Stimulated activated CD8-positive, alpha-beta memory T cell treated with anti-CD3 and anti-CD28 coated beads, Interleukin-12 subunit alpha, Interleukin-12 subunit beta, amount 100 ng/mL, for 24 hours (primary cell): ENCODE results near the gene CCL14.

Source experiments
- DNase-seq: peaks from one replicate; pipeline ENCODE4 v3.0.0-alpha.2; 2020; ENCODE audit errors: extremely low read depth

CCL14 gene

DNA sequence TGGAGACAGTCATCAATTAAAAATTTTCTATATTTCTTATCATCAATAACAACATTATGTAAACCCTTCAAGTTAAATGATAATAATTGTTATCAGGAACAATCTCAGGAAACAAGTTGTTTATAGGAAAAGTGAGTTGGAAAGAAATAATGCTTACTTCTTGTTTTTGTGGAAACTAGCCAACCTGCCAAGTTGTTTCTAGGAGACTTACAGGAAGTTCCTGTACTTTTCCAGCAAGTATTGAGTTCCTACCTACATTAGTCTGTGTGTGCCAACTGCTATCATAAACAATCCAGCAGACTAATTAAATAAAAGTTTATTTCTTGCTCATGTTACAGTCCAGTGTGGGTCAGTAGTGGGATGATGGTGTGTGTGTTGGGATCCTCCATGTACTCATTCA is 1.6 kb upstream of the CCL14 start:
- DNase-seq, result no peak

DNA sequence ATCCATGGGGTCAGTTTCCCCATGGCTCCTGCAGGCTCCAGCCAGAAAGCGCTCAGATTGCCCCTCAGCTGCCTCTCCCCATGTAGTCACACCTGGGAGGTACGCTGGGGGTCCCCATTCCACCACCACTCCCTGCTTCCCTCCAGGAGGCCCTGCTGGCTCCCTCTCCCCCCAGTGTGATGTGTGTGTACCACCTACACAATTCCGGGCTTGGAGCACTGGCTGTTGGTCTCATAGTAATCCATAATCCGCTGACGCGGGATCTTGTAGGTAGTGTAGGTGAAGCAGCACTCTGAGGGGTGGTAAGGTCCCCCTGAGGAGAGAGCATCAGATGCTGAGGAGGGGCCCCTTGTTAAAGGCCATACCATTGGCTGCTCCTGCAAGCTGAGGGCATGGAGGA is 2.4 kb downstream of the CCL14 start:
- DNase-seq, result no peak

DNA sequence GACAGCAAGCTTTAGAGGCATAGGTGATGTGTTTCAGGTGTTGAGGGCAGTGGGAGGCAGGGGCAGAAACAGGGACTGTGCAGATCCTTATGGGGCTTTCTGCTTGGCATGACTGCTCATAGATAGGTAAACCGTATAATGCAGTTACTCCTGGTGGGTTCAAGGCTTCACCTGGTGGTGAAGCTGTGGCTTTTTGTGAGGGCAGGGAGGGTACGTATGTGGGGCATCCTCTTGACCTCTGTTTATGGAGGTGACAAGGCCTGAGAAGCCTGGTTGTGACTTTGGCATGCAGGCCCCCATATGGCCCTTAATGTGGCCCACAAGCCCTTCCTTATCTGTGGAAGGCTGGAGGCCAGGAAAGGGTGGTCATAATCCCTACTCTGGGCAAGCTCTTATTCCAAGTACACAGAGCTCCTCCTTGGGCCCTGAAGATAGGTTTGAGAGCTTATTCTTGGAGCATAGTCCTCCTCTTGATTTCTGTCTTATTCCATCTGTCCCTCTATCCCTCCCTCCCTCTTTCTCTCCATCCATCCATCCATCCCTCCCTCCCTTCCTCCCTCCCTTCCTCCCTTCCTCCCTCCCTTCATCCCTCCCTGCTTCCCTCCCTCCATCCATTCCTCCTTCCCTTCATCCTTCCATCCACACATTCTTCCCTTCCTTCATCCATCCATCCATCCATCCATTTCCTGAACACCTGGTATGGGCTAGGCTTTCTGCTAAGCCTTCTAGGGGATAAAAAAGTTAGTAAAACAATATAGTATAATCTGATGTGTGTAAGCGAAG is 3.9 kb downstream of the CCL14 start:
- no peak for DNase-seq

DNA sequence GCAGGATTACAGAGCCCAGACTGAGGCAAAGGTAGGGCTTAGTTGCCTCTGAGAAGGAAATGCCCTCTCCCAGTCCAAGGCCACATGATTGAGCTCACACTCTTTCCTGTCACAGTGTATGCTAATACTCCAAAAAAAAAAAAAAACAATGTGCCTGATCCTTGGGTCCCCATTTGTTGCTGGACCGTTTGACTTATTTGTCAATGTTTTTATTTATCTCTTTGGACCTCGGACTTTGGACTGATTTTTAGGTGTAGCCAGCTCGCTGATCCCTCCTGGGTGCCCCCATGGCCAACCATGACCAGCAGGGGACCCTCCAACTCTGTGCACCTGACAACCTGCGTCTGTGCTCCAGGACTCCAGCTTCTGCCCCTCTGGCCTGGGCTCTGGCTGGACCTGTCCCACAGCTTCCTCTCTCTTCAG is 4.6 kb downstream of the CCL14 start:
- no peak for DNase-seq

DNA sequence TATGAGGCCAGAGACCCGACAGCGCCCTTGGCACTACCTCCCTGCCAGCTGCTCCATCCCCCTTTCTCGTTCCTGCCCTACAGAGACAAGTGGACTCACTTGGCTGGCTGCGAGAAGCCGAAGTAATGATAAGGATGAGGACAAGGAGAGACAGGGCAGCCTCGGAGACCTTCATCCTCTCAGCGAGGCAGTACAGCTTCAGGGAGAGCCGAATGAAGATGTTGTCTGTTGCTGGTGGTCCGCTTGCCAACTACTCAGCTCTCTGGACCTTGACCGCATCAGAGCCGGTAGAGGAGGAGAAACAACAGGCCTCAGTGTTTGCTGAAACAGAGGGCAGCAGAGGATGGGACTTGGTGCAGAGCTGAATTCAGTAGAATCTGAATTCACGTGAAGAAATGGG is 5.3 kb downstream of the CCL14 start, which contains the start of gene CCL16:
CCL16 (minus strand) TSS at position 252 of the 400 bp plus-strand sequence; CDS start at position 175, 77 bp downstream.
- DNase-seq, result no peak

DNA sequence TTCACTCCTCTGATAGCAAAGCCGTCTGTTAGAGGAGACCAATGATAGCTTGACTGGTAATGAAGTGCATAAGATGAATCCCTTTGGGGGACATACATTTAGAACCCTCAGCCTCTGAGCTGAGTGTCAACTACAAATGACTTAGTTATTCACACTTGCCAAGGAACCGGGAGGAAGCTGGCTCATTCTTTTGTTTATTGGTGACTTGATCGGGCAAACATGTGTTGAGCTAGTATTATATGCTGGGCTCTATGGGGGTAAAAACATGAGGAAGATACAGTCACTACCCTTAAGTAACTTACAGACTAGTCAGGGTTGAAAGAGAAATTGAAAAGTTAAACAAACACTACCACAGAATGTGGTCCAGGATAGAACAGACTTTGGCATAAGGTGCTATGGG is 8.2 kb downstream of the CCL14 start:
- no peak for DNase-seq

DNA sequence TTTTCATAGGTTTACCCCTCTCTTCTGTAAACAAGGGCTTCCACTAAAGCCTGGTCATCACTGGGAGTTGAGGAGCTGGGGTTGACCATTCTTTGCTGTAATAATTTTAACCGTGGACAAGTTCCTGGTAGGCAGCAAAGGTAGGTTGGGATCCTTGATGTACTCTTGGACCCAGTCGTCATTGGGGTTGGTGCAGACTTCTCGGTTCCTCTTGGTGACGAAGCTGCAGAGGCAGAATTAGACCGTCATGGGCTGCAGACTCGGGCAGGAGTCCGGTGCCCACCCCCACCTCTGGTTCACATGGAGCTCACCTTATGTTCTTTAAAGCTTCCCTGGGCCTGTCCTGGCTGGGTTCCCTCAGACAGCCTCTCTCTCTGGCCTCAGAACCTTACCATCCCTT is 9.0 kb downstream of the CCL14 start:
- DNase-seq, result no peak

DNA sequence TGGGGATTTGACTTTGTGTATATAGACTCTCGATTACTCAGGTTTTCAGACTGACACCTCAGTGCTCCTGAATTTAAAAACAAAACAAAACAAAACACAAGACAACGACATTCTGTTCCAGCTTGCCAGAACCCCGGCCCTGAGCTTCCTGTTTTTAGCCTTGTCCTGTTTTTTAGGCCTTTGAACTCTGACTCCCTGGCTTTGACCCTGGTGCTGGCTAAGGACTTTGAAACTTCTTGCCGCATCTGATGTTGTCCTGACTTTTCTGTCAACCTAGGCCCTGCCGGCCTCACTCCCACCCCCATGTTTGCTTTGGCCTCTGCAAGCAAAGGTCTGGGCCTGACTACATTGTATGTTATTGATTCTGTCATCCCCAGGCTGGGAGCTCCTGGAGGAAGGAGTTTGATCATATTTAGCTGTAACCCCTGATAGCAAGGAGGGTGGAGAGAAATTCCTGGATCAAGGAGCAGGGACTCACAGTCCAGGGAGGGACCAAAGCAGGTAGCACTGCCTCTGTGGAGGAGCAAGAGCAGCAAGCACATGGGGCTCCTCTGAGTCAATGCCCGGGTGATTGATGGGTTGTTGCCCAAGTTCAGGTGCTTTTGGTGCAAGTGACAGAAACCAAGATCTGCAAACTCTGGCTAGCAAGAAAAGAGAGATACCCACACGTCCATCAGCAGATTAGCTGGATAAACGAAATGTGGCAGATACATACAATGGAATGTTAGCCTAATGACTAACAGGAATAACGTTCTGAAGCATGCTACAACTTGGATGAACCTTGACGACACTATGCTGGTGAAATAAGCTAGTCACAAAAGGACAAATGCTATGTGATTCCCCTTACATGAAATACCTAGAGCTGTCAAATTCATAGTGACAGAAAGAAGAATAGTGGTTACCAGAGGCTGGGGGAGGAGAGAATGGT is 12.9 kb downstream of the CCL14 start:
- no peak for DNase-seq

DNA sequence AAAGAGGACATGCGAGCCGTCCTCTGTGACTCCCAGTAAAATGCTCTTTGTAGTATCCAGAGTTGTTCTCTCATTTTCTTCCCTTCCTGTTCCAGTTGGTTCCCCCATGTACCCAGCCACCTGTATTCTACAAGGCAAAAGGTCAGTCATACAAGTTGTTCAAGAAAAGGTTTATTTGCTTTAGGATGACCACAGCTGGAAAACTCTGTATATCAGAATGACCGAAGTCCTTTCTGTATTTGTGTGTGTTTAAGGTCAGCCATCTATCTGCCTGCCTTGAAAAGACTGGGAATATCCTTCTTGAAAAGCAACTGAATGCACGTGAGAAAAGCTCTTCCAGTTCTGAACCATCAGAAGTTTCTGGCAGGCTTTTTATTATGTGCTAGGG is 13.6 kb downstream of the CCL14 start:
- no peak for DNase-seq

DNA sequence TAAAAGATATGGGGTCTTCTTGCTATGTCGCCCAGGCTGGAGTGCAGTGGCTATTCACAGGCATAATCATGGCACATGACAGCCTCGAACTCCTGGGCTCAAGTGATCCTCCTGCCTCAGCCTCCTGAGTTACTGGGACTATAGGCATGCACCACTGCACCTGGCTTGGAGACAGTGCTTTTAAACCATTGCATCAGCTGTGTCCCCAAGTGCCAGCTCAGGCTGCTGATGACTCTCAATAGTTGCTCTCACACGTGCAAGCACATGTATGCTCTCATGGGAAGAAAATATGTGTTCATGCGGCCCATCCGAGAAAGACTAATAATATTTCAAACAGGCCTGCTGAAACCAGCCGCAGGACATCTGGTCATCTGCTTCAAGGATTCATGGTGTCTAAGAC is 14.0 kb downstream of the CCL14 start:
- no peak for DNase-seq

DNA sequence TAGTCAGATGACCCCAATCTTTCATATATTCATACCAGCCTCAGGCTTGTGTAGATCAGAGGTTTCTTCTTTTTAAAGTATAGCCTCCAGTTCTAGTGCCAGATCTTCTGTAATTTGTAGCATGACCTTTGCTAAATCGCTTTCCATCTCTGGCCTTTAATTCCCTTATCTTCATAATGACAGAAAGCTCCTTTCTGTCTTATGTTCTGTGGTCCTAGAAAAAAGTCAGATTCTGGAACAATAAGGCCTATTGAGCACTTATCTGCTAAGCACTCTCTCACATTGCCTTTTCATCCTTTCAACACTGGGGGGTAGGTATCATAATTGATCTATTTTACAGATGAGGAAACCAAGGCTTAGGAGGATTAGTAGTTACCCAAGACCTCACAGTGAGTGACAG is 14.5 kb downstream of the CCL14 start:
- no peak for DNase-seq

DNA sequence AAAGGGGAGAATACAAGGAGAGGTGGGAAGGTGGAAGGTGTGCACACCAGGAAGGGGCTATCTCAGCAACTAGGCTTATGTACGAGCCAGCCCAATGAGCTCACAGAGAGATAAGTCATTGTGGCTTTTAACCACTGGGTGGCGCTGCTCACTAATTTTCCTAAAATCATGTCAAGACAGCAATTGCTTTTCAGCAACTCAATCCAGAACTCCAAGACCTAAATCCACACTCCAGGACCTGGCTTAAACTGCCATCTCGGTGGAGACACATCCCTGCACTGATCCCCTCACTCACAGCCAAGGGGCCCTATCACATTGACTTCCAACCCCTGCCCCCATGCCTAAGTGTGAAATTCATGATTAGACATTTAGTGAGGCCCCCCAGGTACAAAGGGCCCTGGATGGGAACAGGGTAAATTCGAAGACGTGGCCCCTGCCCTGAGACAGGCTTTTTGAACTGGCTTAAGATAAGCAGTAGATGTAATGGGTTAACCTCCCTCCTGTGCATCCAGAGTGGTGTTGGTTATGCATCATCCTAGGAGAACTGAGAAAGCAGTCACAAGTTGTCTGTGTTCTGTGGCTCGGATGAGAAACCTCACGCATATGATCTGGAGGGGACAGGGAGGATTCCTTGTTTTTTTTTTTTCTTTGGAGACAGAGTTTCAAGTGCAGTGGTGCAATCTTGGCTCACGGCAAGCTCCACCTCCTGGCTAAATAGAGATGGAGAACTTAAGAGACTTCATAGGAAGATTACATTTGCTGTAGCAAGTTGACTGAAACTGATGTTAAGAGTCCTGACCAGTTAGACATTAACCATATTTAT is 16.8 kb downstream of the CCL14 start:
- DNase-seq, result peak; percentile 34

DNA sequence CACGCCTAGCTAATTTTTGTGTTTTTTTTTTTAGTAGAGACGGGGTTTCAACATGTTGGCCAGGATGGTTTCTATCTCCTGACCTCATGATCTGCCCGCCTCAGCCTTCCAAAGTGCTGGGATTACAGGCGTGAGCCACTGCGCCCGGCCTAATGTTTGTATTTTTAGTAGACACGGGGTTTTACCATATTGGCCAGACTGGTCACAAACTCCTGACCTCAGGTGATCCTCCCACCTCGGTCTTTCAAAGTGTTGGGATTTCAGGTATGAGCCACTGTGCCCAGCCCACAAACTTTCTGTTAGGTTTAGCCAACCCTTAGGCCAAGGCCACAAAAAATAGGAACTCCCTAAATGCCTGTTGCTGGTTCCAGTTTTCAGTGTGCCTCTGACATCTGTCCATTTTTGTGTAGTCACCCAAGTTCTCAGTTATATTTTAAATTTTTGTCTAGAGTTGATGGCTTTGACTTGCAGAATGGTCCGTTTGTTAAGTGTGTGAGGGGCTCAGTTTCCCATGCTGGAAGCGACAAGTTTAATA is 17.9 kb downstream of the CCL14 start:
- DNase-seq, result no peak

DNA sequence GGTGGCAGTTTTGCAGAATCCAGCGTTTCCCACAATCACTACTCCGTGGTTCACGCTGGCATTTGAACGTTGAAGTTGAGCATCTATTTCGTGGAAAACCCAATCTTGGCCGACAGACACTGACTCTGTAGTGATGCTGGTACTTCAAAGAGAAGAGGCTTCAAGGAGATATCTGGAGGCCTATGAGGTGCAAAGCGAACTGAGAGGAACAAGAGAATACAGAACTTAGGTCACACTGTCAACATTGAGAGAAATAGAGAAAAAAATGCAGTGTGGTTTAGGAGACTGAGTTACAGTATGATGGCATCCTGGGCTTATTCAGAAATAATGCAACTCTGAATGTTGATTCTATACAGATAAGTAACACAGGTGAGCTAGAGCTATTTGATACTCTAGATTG is 21.3 kb downstream of the CCL14 start:
- DNase-seq, result no peak

DNA sequence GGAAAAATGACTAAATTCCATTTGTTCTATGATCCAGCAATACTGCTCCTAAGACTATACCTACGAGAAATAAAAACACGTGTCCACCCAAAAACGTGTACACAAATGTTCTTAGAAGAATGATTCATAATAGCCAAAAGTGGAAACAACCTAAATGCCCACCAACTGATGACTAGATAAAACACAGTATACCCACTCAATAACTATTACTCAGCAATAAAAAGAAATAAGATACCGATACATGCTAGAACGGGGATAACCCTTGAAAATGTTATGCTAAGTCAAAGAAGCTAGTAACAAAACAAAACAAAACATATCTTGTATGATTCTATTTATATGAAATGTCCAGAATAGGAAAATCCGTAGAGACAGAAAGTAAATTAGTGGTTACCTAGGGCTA is 22.9 kb downstream of the CCL14 start:
- DNase-seq, result no peak

DNA sequence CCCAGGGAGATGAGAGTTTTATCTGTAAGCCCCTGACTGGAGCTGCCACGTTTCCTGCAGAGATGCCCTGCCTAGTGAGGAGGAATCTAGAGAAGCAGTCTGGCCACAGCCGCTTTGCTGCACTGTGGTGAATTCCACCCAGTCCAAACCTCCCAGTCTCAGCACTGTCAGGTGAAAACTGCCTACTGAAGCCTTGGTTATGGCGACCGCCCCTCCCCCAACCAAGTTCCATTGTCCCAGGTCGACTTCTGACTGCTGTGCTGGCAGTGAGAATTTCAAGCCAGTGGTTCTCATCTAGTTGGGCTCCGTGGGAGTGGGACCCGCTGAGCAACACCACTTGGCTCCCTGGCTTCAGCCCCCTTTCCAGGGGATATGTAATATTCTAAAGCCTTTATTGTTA is 32.8 kb downstream of the CCL14 start:
- no peak for DNase-seq

DNA sequence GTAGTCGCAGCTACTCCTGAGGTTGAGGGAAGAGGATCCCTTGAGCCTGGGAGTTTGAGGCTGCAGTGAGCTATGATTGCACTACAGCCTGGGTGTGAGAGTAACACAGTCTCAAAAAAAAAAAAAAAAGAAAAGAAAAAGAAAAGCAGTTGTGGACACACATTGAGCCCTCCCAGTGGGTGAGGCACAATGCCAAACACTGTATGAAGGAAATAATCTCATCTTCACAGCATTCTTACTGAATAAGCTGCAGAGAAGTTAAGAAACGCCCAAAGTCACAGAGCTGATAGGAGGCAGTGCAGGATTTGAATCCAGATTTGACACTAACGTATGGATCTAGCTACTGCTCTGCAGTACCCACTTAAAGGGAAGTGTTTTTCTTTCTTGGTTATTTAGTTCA is 37.1 kb downstream of the CCL14 start:
- DNase-seq, result no peak

DNA sequence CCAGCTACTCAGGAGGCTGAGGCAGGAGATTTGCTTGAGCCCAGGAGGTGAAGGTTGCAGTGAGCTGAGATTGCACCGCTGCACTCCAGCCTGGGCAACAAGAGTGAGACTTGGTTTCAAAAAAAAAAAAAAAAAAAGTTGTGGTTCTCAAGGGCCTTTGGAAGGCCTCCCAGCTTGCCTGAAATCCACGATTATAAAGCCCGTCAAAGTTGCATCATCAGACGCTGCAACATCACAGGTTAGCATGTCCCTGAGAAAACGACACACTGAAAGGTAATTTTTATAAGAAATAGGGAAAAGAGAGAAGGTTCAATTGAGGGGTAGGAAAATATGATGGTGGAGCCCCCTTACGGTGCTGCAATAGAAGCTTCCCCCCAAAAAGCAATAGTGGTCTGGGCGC is 38.4 kb downstream of the CCL14 start:
- no peak for DNase-seq

DNA sequence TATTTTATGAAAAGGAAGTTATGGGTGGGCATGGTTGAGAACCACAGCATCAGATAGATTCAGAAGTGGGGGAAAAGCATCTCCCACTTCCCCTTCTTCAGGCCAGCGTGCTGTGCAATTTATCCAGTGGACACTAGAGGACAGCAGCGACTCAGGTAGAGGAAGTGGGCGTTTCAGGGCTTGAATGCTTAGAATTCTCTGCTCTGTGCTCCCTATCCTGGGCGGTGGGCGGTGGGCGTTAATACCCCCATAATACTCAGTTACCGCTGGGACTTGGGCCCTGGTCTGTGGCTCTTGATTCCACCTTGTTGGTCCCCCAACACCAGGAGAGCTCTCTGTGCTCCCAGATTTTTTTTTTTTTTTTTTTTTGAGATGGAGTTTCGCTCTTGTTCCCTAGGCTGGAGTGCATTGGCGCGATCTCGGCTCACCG is 39.4 kb downstream of the CCL14 start:
- no peak for DNase-seq

DNA sequence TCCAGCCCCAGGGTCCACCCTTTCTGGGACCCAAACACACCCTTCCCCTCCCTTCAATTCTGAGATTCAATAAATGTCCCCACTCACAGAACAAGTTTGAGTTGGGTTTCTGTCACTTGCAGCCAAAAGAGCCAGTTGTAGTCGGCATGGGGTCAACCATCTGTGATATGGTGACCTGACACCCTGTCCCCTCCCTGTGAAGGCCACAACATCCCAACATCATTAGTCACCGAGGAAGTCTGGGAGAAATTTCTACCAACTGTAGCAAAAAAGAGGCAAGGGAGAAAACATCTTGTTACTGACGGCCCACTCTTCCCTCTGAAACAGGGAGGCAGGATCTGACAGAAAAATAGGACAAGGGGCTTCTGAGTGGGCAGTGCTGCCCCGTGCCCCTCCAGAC is 42.4 kb downstream of the CCL14 start:
- no peak for DNase-seq

DNA sequence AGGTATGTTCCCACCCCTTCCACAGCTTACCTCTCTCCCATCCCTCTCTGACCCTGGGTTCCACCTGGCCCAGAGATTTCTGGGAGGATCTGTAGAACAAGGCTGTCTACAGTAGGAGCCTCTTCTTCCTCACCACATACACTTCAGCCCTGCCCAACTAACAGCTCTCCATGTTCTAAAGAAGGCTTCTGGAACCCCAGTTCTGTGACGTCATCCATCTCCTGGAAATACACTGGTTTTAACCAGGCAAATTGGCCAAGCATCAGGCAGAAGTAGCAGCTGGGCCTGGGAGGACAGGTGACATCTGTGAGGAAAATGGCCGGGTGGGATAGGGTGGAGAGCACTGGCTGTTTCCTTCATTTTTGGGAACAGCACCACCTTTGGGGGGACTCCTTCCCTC is 43.0 kb downstream of the CCL14 start, which contains the start of gene LYZL6:
LYZL6 (minus strand) TSS at position 177 of the 400 bp plus-strand sequence. CDS start 4,357 bp downstream, outside the sequence.
- no peak for DNase-seq
